K562 (cell line): ENCODE measurements around the gene PSMD4. TPM values are rescaled to one million over a fixed set of nuclear protein-coding genes. Genes with fewer than 3 reads are reported as not detected.

ENCODE experiments used
- ATF4 ChIP-seq: fragments of 450-650 bp; formaldehyde crosslinking; IDR thresholded peaks from 2 replicates; pipeline ENCODE4 v1.4.0; 2022; ENCODE audit warnings: mild to moderate bottlenecking, moderate library complexity
- CAMTA2 ChIP-seq: fragments of 250-450 bp; sonication (Bioruptor Pico); conservative IDR thresholded peaks from 2 replicates; pipeline ENCODE4 v1.5.1; 2022
- CBFA2T3 ChIP-seq: fragments of 450-650 bp; IDR thresholded peaks from 2 replicates; pipeline ENCODE4 v1.6.1; 2017
- CGGBP1 ChIP-seq: fragments of 250-450 bp; sonication (Bioruptor Pico); IDR thresholded peaks from 2 replicates; pipeline ENCODE4 v1.9.0; 2021; ENCODE audit warnings: mild to moderate bottlenecking
- CHD4 ChIP-seq: fragments of 200-600 bp; sonication (generic); IDR thresholded peaks from 3 replicates; pipeline ENCODE4 v1.6.1; 2012; ENCODE audit warnings: low read depth, mild to moderate bottlenecking, mixed read lengths, low read length, inconsistent platforms; ENCODE audit not compliant: insufficient read depth, insufficient replicate concordance, poor library complexity, severe bottlenecking
- EHMT2 ChIP-seq: fragments of 450-650 bp; IDR thresholded peaks from 2 replicates; pipeline ENCODE4 v1.6.1; 2018; ENCODE audit warnings: antibody characterized with exemption
- EZH2 ChIP-seq: IDR thresholded peaks from 2 replicates; pipeline ENCODE4 v1.6.1; 2012; ENCODE audit warnings: low read depth, mild to moderate bottlenecking, inconsistent platforms, low read length, borderline replicate concordance
- HNRNPH1 ChIP-seq: fragments of 200-400 bp; formaldehyde crosslinking; optimal IDR thresholded peaks from 2 replicates; pipeline ENCODE3; 2017; ENCODE audit warnings: low read depth, mild to moderate bottlenecking, low read length, moderate library complexity
- ILF3 ChIP-seq: fragments of 450-650 bp; IDR thresholded peaks from 2 replicates; pipeline ENCODE4 v1.6.1; 2018; ENCODE audit warnings: antibody characterized with exemption, mild to moderate bottlenecking, moderate library complexity, borderline replicate concordance
- JUN ChIP-seq, 2 experiments: sonication (generic) in 1 of 2; formaldehyde crosslinking in 1 of 2; IDR thresholded peaks; 2 replicates each; pipeline versions ENCODE4 v1.6.1 to v1.8.0; 2012 to 2022; ENCODE audit warnings: borderline replicate concordance in 2 of 2, mild to moderate bottlenecking in 2 of 2, improper control_type of control experiment in 1 of 2, low read depth in 1 of 2, low read length in 1 of 2, missing genetic modification reagents in 1 of 2
- POLR2A ChIP-seq: fragments of 450-650 bp; conservative IDR thresholded peaks from 2 replicates; pipeline ENCODE4 v1.6.1; 2016
- POLR2AphosphoS5 ChIP-seq: IDR thresholded peaks from 2 replicates; pipeline ENCODE4 v1.6.1; 2011; ENCODE audit warnings: mild to moderate bottlenecking, low read depth, low read length, moderate library complexity; ENCODE audit not compliant: control insufficient read depth, insufficient read depth
- PPARD ChIP-seq: fragments of 250-450 bp; sonication (Bioruptor Pico); IDR thresholded peaks from 2 replicates; pipeline ENCODE4 v1.8.0; 2022; ENCODE audit warnings: inconsistent platforms, mild to moderate bottlenecking, moderate library complexity
- PYGO2 ChIP-seq: fragments of 450-650 bp; IDR thresholded peaks from 2 replicates; pipeline ENCODE4 v1.6.1; 2016; ENCODE audit warnings: mild to moderate bottlenecking, missing genetic modification characterization, moderate library complexity, missing compliant biosample characterization
- RFX7 ChIP-seq: fragments of 250-450 bp; sonication (Bioruptor Pico); IDR thresholded peaks from 2 replicates; pipeline ENCODE4 v1.5.1; 2021; ENCODE audit warnings: mild to moderate bottlenecking
- SUPT5H ChIP-seq: fragments of 450-650 bp; IDR thresholded peaks from 2 replicates; pipeline ENCODE4 v1.6.1; 2016
- TBP ChIP-seq: optimal IDR thresholded peaks from 2 replicates; pipeline ENCODE3; 2011; ENCODE audit warnings: low read depth, low read length, improper control_type of control experiment
- TFAP4 ChIP-seq: sonication (generic); formaldehyde crosslinking; IDR thresholded peaks from 2 replicates; pipeline ENCODE4 v1.8.0; 2022; ENCODE audit warnings: missing genetic modification reagents, mild to moderate bottlenecking, moderate library complexity, borderline replicate concordance
- THAP12 ChIP-seq: fragments of 250-450 bp; sonication (Bioruptor Pico); IDR thresholded peaks from 2 replicates; pipeline ENCODE4 v1.9.0; 2021; ENCODE audit warnings: mild to moderate bottlenecking, inconsistent platforms
- THRB ChIP-seq: fragments of 450-650 bp; formaldehyde crosslinking; conservative IDR thresholded peaks from 2 replicates; pipeline ENCODE4 v1.4.0; 2022; ENCODE audit warnings: mild to moderate bottlenecking, missing genetic modification characterization
- XRCC3 ChIP-seq: fragments of 450-650 bp; IDR thresholded peaks from 2 replicates; pipeline ENCODE4 v1.6.1; 2017; ENCODE audit warnings: mild to moderate bottlenecking, moderate library complexity
- ZZZ3 ChIP-seq: fragments of 450-650 bp; IDR thresholded peaks from 2 replicates; pipeline ENCODE4 v1.6.1; 2016; ENCODE audit warnings: antibody characterized with exemption, mild to moderate bottlenecking, moderate library complexity
- polyA plus RNA-seq, 8 experiments: library from polyadenylated mRNA; depleted of rRNA in 4 of 8; stranded (reverse) in 5 of 8; unstranded in 3 of 8; fragments of >200 nt; fragmentation: Nextera tagmentation in 2 of 8; fragmentation: Illumina TruSeq in 1 of 8; extraction: Ambion mirVana in 2 of 8; extraction: Trizol in 1 of 8; gene quantifications; 2 replicates each; pipeline versions ENCODE4 v1.2.1 to v1.2.3, GENCODE V29; 2011 to 2014; ENCODE audit warnings: inconsistent platforms in 1 of 8, missing spikeins in 1 of 8
- total RNA-seq, 7 experiments: library from RNA; depleted of rRNA in 6 of 7; stranded (reverse); fragments of >200 nt in 6 of 7; fragmentation: Illumina TruSeq in 2 of 7; extraction: Trizol in 2 of 7; gene quantifications; 2 replicates each; pipeline versions ENCODE4 v1.2.1 to v1.2.3, GENCODE V29; 2011 to 2021; ENCODE audit warnings: low replicate concordance in 1 of 7

PSMD4 gene
- total and polyA plus RNA-seq, 9 of the 15 experiments (the other 6 are each of a cell fraction or from before 2014, with no cell fraction given), result 194 to 353 (median 295) TPM

GRCh38 chr1:151292207-151293030, 37.9 kb downstream of the PSMD4 start (continued):
- TF ChIP-seq HNRNPH1 (no peak), CHD4 (no peak), CAMTA2 (no peak), JUN (IDR thresholded peaks at IDR 0.05; ENCODE audit: borderline replicate concordance, low read depth, low read length) (no peak), JUN (CRISPR knock-in tag; IDR thresholded peaks at IDR 0.05; ENCODE audit: borderline replicate concordance) (no peak), EZH2 (no peak), ZZZ3 (no peak), PPARD (CRISPR knock-in tag) (no peak), XRCC3 (no peak), RFX7 (CRISPR knock-in tag) (no peak), SUPT5H (peak; percentile 64; the same call in 1 of the 2 replicates), POLR2AphosphoS5 (peak; percentile 14), THAP12 (no peak), CBFA2T3 (no peak), POLR2A (peak; percentile 67), ILF3 (no peak), THRB (CRISPR knock-in tag) (no peak), TBP (no peak), ATF4 (CRISPR knock-in tag) (no peak), CGGBP1 (CRISPR knock-in tag) (no peak), EHMT2 (no peak), PYGO2 (no peak), TFAP4 (0 out of 2 replicates have a peak, but pooled peaks have one; percentile 37)
